Measurements from ENCODE around the gene PGM1. TPM values are rescaled to one million over a fixed set of nuclear protein-coding genes. Genes with fewer than 3 reads are reported as not detected.

Gene PGM1
- total and polyA plus RNA-seq, 10 of the 15 experiments (the other 5 are each of a cell fraction or from before 2014, with no cell fraction given), result 22.5 to 72.6 (median 50.8) TPM

GRCh38 chr1:63626222-63626621 is 33.0 kb downstream of the PGM1 start:
- Histone ChIP-seq H3K4me2 (ENCODE audit: control insufficient read depth, insufficient read depth) (no peak overlapping the region), H3K4me1 (ENCODE audit: control insufficient read depth, insufficient read depth, low read length) (peaks cover 6% of the 10 kb centered on the region; the same call in 1 of the 2 replicates), H3K9ac (ENCODE audit: control insufficient read depth, insufficient read depth, low read length) (no peak overlapping the region), H4K20me1 (ENCODE audit: control insufficient read depth, insufficient read depth) (no peaks in the 10 kb centered on the region), H3K4me3 (no peak overlapping the region), H3K27me3 (replicated peaks in 1 of 2; ENCODE audit: control insufficient read depth in 2 of 2, insufficient read depth in 2 of 2, low read length in 1 of 2) (no peaks in the 10 kb centered on the region), H3K9me3 (replicated peaks; ENCODE audit: control insufficient read depth, insufficient read depth, low read length) (no peaks in the 10 kb centered on the region; the same call in 2 of the 3 replicates), H3K36me3 (ENCODE audit: control insufficient read depth in 2 of 2, insufficient read depth in 2 of 2, low read length in 1 of 2) (peaks cover 0 to 11% of the 10 kb centered on the region in 2 experiments; a peak in 2 of 4 replicates), H2AFZ (ENCODE audit: control insufficient read depth, low read depth, low read length) (no peak overlapping the region), H3K79me2 (ENCODE audit: control insufficient read depth, insufficient read depth, low read length) (no peaks in the 10 kb centered on the region; the same call in none of the 2 replicates), H3K27ac (ENCODE audit: control insufficient read depth, insufficient read depth) (no peak overlapping the region)
- POLR2A ChIA-PET, result no interaction called here
- DNase-seq (ENCODE audit: low read depth, low spot score), result no peak
- CTCF ChIA-PET, result no interaction called here
- no TSS peak for BruUV-seq (replicated peaks)
- intact Hi-C loops (cut with micrococcal nuclease; ENCODE audit: unreplicated experiment) (no loop called here), in situ Hi-C loops (cut with MboI) (no loop called here)
- RAD21 ChIA-PET (ENCODE audit: unreplicated experiment), result no interaction called here
- TF ChIP-seq CBX3 (IDR thresholded peaks at IDR 0.05; ENCODE audit: borderline replicate concordance, low read depth), result no peak
- no peak for TF ChIP-seq ZZZ3 (IDR thresholded peaks at IDR 0.05; ENCODE audit: control insufficient read depth, insufficient read length, low read depth)
- no peak for TF ChIP-seq POU2F2 (IDR thresholded peaks at IDR 0.05; ENCODE audit: borderline replicate concordance, low read depth, low read length)
- TF ChIP-seq CHD2 (IDR thresholded peaks at IDR 0.05; ENCODE audit: borderline replicate concordance, low read depth, low read length), result no peak
- 66% methylated on average over 2 of the region's 2 CpGs for WGBS (ENCODE audit: insufficient coverage, insufficient replicate concordance, low lambda C conversion rate, missing lambda C conversion rate)
- ATAC-seq, result no peak
- FAIRE-seq, result peak; percentile 44
- SMC1A ChIA-PET (ENCODE audit: uncharacterized antibody, unreplicated experiment), result interaction anchor here (1.8 kb wide), 1 partner anchor 510 kb away, joined by 8 read pairs; no protein-coding TSS in a partner anchor

- WGBS (ENCODE audit: insufficient coverage, insufficient replicate concordance, low lambda C conversion rate, missing lambda C conversion rate), result 27% methylated on average over 1 of the region's 1 CpG
- no TSS peak for BruUV-seq (replicated peaks)
- Histone ChIP-seq H3K79me2 (ENCODE audit: control insufficient read depth, insufficient read depth, low read length) (no peaks in the 10 kb centered on the region; the same call in 1 of the 2 replicates), H3K27me3 (replicated peaks in 1 of 2; ENCODE audit: control insufficient read depth in 2 of 2, insufficient read depth in 2 of 2, low read length in 1 of 2) (no peaks in the 10 kb centered on the region), H4K20me1 (ENCODE audit: control insufficient read depth, insufficient read depth) (no peaks in the 10 kb centered on the region), H3K4me3 (no peak overlapping the region), H3K36me3 (ENCODE audit: control insufficient read depth in 2 of 2, insufficient read depth in 2 of 2, low read length in 1 of 2) (peaks cover 5 to 22% of the 10 kb centered on the region in 2 experiments), H3K9ac (ENCODE audit: control insufficient read depth, insufficient read depth, low read length) (no peak overlapping the region), H3K4me2 (ENCODE audit: control insufficient read depth, insufficient read depth) (no peak overlapping the region), H3K27ac (ENCODE audit: control insufficient read depth, insufficient read depth) (no peak overlapping the region), H2AFZ (ENCODE audit: control insufficient read depth, low read depth, low read length) (no peak overlapping the region), H3K9me3 (replicated peaks; ENCODE audit: control insufficient read depth, insufficient read depth, low read length) (no peaks in the 10 kb centered on the region), H3K4me1 (ENCODE audit: control insufficient read depth, insufficient read depth, low read length) (no peaks in the 10 kb centered on the region)
- POLR2A ChIA-PET, result no interaction called here
- in situ Hi-C loops (cut with MboI) (no loop called here), intact Hi-C loops (cut with micrococcal nuclease; ENCODE audit: unreplicated experiment) (no loop called here)
- RAD21 ChIA-PET (ENCODE audit: unreplicated experiment), result no interaction called here
- ATAC-seq (no peak), DNase-seq (ENCODE audit: low read depth, low spot score) (no peak), FAIRE-seq (no peak)
- SMC1A ChIA-PET (ENCODE audit: uncharacterized antibody, unreplicated experiment), result interaction anchor here (0.9 to 1.8 kb wide), 2 partner anchors 8 to 77 kb away, joined by 3 to 4 read pairs; no protein-coding TSS in a partner anchor
- CTCF ChIA-PET, result interaction anchor here (1.6 kb wide), 1 partner anchor 103 kb away, joined by 3 read pairs; no protein-coding TSS in a partner anchor
- TF ChIP-seq MTA3 (IDR thresholded peaks at IDR 0.05; ENCODE audit: borderline replicate concordance, low read length) (no peak), BCL3 (IDR thresholded peaks at IDR 0.05; ENCODE audit: borderline replicate concordance, insufficient read depth, low read depth, low read length, poor library complexity, severe bottlenecking) (no peak), CHD1 (IDR thresholded peaks at IDR 0.05; ENCODE audit: low read depth, low read length) (no peak), KDM1A (IDR thresholded peaks at IDR 0.05; ENCODE audit: borderline replicate concordance) (no peak), ATF3 (IDR thresholded peaks at IDR 0.05; ENCODE audit: borderline replicate concordance, extremely low read depth, low read depth, low read length) (no peak), USF2 (IDR thresholded peaks at IDR 0.05; ENCODE audit: borderline replicate concordance, low read depth, low read length) (no peak)
These were observed 35.4 kb downstream of the PGM1 start for GRCh38 chr1:63628607-63629006.

Measured in GM12878 (cell line).